Fibroblast of skin of abdomen (primary cell): ENCODE results near the gene CELA3A.
"Not testable (repeated sequence)": the region's sequence is repeated elsewhere in the genome, so short reads cannot be mapped to it uniquely, and the experiment has no call there.

ENCODE experiments used
- DNase-seq: peaks from one replicate; pipeline ENCODE4 v3.0.0-alpha.2; 2013

Gene CELA3A

GRCh38 chr1:21982122-21982521, 19.3 kb upstream of the CELA3A start:
- DNase-seq, result not testable (repeated sequence)

GRCh38 chr1:21983539-21983938, 17.9 kb upstream of the CELA3A start:
- DNase-seq, result not testable (repeated sequence)

DNA sequence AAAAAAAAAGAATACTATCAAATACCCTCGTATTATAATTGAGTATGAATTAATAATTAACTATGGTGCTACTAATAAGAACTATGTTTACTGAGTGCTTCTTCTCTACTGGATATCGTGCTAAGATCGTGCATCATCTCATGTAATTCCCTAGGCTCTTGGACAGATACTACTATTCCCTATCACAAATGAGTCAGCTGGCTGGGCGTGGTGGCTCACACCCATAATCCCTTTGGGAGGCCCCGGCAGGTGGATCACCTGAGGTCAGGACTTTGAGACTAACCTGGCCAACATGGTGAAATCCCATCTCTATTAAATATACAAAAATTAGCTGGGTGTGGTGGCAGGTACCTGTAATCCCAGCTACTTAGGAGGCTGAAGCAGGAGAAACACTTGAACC, 15.6 kb upstream of the CELA3A start:
- DNase-seq, result not testable (repeated sequence)

DNA sequence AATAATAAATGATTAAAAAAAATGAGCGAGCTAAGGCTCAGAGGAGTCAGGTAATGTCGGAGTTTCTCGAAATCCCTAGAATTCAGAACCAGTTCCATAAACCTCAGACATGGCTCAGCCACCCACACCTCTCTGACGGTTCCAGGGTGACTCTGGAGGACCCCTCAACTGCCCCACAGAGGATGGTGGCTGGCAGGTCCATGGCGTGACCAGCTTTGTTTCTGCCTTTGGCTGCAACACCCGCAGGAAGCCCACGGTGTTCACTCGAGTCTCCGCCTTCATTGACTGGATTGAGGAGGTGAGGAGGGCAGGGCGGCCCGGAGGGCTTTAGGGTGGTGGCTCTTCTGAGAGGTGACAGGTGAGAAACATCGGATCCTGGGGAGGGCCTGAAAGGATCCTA, 15.1 kb upstream of the CELA3A start:
- DNase-seq, result not testable (repeated sequence)

DNA sequence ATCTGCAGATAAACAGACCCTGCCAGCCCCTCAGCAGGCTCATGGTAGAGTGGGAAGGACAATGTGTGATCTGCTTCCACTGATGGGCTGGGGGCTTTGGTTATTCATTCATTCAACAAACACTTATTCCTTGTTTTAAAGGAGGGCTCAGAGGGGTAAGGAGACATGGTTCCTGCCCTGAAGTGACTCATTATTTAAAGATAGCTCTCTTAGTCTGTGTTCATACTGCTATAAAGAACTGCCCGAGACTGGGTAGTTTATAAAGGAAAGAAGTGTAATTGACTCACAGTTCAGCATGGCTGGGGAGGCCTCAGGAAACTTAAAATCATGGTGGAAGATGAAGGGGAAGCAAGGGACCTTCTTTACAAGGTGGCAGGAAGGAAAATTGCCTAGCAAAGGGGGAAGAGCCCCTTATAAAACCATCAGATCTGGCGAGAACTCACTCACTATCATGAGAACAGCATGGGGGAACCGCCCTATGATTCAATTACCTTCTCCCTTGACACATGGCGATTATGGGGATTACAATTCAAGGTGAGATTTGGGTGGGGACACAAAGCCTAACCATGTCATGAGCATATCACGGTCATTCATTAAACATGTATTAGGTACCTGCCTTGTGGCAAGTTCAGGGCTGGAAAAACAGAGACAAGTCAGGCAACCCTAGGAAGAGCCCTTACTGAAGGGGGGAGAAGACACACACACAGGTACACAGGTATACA, 11.6 kb upstream of the CELA3A start:
- DNase-seq, result not testable (repeated sequence)

GRCh38 chr1:21992186-21992585, 9.3 kb upstream of the CELA3A start:
- not testable (repeated sequence) for DNase-seq

GRCh38 chr1:21994716-21995115, 6.7 kb upstream of the CELA3A start:
- DNase-seq, result not testable (repeated sequence)

GRCh38 chr1:21996663-21996970, 4.8 kb upstream of the CELA3A start:
- not testable (repeated sequence) for DNase-seq

GRCh38 chr1:21997891-21998623, 3.4 kb upstream of the CELA3A start:
- not testable (repeated sequence) for DNase-seq

- DNase-seq, result not testable (repeated sequence)
Measured at GRCh38 chr1:21998624-21999294, 2.7 kb upstream of the CELA3A start.

- not testable (repeated sequence) for DNase-seq
Measured at GRCh38 chr1:21999645-22000044, 1.8 kb upstream of the CELA3A start.

DNA sequence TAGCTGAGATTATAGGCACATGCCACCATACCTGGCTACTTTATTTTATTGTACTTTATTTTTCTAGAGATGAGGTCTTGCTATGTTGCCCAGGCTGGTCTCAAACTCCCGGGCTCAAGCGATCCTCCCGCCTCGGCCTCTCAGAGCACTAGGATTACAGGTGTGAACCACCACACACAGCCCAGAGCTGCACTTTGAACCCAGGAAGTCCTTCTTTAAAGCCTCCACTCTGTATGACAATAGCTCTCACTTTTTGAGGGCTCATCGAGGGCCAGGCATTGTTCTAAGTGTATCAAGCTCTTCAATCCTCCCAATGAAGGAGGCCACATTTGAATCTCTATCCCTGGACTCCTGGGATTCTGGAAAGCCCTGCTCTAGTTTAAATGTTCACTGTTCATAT, 1.0 kb downstream of the CELA3A start:
- DNase-seq, result not testable (repeated sequence)

GRCh38 chr1:22002875-22003274, 1.4 kb downstream of the CELA3A start:
- DNase-seq, result not testable (repeated sequence)

DNA sequence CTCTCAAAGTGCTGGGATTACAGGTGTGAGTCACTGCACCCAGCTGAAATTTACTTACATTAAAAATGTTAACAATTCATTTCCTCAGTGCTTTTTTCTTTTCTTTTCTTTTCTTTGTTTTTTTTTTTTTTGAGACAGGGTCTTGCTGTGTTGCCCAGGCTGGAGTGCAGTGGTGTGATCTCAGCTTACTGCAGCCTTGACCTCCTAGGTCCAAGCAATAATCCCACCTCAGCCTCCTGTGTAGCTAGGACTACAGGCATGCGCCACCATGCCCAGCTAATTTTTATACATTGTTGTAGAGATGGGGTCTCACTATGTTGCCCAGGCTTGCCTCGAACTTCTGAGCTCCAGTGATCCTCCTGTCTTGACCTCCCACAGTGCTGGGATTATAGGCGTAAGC, 2.5 kb downstream of the CELA3A start:
- not testable (repeated sequence) for DNase-seq

DNA sequence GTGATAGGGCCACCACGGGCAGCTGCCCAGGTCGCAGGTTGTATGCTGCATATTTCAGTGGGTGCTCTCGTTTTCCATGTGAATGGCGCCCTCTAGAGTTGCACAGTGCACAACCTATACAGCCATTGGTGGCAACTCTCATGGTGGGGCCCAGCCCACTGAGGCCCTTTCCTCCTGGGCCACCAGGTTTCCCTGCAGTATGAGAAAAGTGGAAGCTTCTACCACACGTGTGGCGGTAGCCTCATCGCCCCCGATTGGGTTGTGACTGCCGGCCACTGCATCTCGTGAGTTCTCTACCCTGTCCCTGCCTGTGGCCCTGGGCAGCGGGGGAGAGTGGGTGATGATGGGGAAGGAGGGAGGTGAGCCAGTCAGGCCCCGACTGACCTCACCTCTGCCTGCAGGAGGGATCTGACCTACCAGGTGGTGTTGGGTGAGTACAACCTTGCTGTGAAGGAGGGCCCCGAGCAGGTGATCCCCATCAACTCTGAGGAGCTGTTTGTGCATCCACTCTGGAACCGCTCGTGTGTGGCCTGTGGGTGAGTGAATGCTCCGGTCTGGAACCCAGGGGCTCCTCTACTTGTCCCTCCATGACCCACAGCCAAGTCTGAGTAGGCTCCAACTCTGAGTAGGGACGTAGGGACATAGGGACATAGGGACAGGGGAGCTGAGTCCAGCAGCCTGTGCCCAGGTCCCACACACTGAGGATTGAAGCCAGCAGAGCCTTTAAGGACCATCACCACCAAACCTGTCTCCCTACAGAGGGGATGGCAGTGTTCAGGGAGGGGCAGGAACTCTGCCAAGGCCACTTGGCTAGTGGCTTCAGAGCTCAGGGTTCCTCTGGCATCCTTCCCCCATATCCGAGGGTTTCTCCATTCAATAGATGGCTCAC, 4.0 kb downstream of the CELA3A start:
- peak; percentile 12 for DNase-seq

- not testable (repeated sequence) for DNase-seq
Measured at GRCh38 chr1:22006736-22007135, 5.3 kb downstream of the CELA3A start.

- not testable (repeated sequence) for DNase-seq
Measured at GRCh38 chr1:22007262-22007661, 5.8 kb downstream of the CELA3A start.

DNA sequence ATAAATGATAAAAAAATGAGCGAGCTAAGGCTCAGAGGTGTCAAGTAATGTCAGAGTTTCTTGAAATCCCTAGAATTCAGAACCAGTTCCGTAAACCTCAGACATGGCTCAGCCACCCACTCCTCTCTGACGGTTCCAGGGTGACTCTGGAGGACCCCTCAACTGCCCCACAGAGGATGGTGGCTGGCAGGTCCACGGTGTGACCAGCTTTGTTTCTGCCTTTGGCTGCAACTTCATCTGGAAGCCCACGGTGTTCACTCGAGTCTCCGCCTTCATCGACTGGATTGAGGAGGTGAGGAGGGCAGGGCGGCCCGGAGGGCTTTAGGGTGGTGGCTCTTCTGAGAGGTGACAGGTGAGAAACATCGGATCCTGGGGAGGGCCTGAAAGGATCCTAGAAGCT, 8.1 kb downstream of the CELA3A start:
- not testable (repeated sequence) for DNase-seq

GRCh38 chr1:22012752-22013151, 11.3 kb downstream of the CELA3A start:
- not testable (repeated sequence) for DNase-seq

GRCh38 chr1:22014575-22015206, 13.2 kb downstream of the CELA3A start:
- not testable (repeated sequence) for DNase-seq

DNA sequence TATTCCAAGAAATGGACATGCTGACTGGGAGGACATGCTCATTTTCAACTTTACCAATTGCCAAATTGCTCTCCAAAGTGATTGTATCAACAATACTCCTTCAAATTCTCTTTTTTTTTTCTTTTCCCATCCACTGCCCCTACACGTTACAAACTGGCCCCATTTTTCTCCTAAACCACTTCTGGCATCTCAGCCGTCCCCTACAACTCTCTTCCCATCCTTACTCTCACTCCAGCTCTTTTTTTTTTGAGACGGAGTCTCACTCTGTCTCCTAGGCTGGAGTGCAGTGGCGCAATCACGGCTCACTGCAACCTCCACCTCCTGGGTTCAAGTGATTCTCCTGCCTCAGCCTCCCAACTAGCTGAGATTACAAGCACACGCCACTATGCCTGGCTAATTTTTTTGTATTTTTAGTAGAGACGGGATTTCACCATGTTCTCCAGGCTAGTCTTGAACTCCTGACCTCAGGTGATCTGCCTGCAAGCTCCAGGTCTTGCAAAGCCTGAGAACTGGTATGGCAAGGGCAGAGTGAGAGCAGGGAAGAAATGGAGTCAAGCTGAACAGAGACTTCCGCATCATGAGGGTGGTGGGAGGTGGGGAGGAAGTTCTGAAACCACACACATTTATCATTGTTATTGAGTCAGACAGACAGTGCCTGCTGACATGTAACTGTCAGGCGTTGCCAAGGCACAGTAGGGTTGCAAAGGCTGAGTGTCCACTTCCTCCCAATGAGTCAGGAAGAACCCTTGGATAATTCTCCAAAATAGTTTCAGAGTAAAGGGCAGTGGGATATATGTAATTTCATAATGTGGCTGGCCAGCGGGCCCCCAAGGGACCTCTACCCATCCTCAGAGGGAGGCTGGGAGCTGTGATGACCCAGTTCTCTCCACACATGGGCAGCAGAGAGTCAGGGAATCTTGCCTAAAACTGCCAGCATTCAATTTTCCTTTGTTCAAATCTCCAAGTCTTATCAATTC, 17.4 kb downstream of the CELA3A start:
- peak; percentile 94 for DNase-seq
